ENCODE measurements around the gene NCOR1.
"Not testable (repeated sequence)": the region's sequence is repeated elsewhere in the genome, so short reads cannot be mapped to it uniquely, and the experiment has no call there.

The NCOR1 gene

GRCh38 chr17:16215965-16216316 is 607 bp upstream of the NCOR1 start:
- in situ Hi-C loops (cut with MboI; ENCODE audit: low sequenced_read_pairs): no loop called here

DNA sequence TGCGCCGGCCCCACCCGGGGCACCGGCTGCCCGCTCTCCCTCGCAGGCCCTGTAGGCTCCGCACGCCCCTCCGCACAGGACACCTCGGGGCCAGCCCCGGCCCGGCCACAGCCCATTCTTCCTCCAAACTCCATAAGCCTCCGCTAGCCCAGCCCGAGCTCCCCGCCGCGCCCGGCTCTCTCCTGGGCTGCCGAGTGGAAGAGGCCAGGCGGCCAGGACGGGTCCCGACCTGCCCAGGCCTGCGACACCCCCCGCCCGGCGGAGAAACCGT is 397 bp downstream of the NCOR1 start:
- in situ Hi-C loops (cut with MboI; ENCODE audit: low sequenced_read_pairs): no loop called here

- in situ Hi-C loops (cut with MboI; ENCODE audit: low sequenced_read_pairs): no loop called here
Measured at GRCh38 chr17:16214190-16215001, 938 bp downstream of the NCOR1 start.

DNA sequence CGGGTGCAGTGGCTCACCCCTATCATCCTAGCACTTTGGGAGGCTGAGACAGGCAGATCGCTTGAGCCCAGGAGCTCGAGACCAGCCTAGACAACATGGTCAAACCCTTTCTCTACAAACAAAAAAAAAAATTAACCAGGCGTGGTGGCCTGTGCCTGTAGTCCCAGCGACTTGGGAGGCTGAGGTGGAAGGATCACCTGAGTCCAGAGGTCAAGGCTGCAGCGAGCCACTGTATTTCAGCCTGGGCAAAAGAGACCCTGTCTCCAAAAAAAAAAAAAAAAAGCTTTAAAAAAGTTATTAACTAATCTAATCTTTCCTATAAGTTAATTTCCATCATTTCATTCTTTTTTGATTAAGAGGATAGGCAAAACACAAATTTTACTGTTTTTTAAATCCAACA is 2.5 kb downstream of the NCOR1 start:
- in situ Hi-C loops (cut with MboI; ENCODE audit: low sequenced_read_pairs): no loop called here

DNA sequence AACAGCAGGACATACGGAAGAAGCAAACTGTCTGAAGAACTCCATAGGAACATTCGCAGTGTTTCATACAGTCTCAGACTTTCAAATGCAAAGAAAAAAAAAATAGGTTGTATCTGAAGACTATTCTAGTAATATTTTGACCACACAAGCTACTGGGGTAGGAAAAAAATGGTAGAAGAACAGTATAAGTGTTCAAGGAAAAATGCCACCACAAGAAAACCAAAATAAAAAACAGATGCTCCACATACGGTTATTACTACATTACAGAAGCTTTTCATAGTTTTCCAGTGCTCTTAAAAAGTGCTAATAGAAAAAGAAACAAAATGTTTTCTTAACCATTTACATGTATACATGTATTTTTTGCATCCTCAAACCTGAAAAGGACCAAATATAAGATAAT is 3.7 kb downstream of the NCOR1 start:
- in situ Hi-C loops (cut with MboI; ENCODE audit: low sequenced_read_pairs): no loop called here

DNA sequence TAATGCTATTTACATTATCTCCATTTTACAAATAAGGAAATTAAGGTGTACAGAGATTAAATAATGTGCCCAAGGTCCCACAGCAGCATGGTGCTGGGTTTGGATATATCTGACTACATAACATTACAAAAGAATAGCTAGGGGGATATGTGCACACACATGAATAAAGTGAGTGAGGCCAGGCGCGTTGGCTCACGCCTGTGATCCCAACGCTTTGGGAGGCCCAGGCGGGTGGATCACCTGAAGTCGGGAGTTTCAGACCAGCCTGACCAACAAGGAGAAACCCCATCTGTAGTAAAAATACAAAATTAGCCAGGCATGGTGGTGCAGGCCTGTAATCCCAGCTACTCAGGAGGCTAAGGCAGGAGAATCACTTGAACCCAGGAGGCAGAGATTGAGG is 10.6 kb downstream of the NCOR1 start:
- in situ Hi-C loops (cut with MboI; ENCODE audit: low sequenced_read_pairs): not testable (repeated sequence)

DNA sequence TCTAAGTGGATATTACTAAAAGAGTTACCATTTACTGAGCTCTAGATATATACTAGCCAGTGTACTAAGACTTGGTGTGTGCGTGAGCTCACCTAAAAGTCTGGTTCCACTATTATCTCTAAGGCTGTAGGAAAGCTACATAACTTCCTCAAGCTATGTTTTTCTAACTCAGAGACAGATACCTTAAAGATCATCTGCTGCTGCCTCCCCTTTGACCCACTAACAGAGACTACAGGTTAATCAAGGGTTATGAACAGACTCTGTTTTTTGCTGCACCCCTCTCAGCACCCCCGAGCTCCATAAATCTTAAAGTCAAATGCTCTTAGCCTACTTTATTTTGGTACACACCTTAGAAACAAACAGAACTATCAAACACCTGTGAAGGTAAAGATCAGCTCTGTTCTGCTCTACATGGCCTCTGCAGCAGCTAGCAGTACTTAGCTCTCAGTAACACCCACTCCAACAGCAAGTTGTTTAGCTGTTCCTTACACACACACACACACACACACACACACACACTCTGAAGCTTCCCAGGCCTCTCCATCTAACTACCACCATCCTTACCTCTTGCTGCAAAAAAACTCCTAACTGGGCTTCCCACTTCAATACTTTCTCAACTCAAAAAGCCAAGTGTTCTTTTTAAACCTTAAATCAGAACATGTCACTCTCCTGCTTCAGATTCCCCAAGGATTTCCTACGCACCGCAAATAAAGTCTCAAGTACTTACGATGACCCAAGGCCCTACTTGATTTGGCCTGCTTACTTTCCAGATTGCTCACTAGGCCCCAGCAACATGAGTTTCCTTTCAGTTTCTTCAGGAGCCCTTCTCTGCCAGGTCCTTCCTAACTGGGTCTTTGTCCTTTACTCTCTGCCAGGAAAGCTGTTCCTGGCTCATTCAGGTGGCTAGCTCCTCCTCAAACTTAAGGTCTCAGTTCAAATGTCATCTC is 12.5 kb downstream of the NCOR1 start:
- in situ Hi-C loops (cut with MboI; ENCODE audit: low sequenced_read_pairs): not testable (repeated sequence)

DNA sequence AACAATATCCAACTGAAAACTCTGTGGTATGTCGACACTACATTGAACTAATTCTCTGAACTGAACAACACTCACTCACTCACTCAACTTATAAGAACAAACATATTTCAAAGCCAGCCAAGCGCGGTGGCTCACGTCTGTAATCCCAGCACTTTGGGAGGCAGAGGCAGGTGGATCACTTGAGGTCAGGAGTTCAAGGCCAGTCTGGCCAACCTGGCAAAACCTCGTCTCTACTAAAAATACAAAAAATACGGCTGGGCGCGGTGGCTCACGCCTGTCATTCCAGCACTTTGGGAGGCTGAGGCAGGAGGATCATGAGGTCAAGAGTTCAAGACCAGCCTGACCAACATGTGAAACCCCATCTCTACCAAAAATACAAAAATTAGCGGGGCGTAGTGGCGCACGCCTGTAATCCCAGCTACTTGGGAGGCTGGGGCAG is 13.6 kb downstream of the NCOR1 start:
- in situ Hi-C loops (cut with MboI; ENCODE audit: low sequenced_read_pairs): not testable (repeated sequence)

GRCh38 chr17:16199093-16199492 is 16.2 kb downstream of the NCOR1 start:
- in situ Hi-C loops (cut with MboI; ENCODE audit: low sequenced_read_pairs): no loop called here

DNA sequence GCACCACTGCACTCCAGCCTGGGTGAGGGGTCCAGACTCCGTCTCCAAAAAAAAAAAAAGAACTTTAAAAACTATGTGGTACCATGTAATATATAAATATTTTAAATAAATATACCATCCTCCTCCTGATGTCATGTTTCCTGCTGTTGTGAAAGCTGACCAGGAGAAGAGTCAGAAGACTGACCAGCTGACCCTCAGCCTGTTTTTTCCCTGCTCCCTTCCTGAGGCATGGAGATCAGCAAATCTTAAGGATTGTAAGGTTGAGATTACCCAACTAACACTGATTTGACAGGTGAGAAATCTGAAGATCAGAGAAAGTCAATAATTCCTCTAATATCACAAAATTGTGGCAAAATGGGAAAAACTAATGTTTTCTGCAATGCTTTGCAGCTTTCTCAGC is 18.1 kb downstream of the NCOR1 start:
- in situ Hi-C loops (cut with MboI; ENCODE audit: low sequenced_read_pairs): no loop called here

GRCh38 chr17:16194307-16194835 is 21.0 kb downstream of the NCOR1 start:
- in situ Hi-C loops (cut with MboI; ENCODE audit: low sequenced_read_pairs): not testable (repeated sequence)

DNA sequence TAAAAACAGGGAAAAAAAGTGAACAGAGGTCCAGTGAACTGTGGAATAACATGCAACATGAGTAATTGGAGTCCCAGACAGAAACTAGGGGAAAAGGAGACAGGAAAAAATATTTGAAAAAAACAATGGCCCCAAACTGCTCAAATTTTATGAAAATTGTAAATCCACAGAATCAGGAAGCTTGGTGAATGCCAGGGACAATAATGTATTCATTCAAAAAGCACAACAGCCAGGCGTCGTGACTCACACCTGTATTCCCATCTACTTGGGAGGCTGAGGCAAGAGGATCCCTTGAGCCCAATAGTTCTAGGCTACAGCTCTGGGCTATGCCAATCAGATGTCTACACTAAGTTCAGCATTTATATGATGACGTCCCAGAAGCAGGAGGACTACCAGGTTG is 23.7 kb downstream of the NCOR1 start:
- in situ Hi-C loops (cut with MboI; ENCODE audit: low sequenced_read_pairs): no loop called here

DNA sequence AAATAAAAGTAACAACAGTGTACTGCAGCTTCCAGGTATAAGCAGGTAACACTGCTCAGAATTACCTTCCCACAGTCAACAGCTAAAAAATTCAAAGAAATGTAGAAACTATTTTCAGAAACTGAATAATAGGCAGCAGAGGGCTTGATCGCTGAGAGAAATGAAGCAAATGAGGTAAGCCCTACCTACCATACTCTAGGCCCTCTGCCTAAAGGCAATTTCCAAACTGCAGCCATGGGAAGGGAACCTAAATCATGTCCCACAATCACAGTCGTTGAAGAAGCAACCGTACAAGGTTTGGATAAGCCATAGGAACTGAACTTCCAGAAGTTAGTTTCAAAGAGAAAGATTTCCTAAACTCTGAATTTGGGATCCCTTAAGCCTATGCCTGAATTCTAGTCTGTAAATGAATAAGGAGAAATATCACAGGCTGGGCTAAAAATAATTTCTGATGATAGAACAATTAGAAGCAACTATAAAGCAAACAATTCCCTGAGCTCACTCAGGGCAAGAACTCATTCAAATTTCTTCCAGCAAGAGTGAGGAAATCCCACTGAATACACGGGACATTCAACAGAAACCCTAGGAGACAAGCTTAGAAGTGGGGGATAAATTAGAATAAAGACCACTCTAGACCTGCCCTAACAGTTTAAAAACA is 24.5 kb downstream of the NCOR1 start:
- in situ Hi-C loops (cut with MboI; ENCODE audit: low sequenced_read_pairs): no loop called here

GRCh38 chr17:16189791-16190348 is 25.5 kb downstream of the NCOR1 start:
- in situ Hi-C loops (cut with MboI; ENCODE audit: low sequenced_read_pairs): no loop called here

DNA sequence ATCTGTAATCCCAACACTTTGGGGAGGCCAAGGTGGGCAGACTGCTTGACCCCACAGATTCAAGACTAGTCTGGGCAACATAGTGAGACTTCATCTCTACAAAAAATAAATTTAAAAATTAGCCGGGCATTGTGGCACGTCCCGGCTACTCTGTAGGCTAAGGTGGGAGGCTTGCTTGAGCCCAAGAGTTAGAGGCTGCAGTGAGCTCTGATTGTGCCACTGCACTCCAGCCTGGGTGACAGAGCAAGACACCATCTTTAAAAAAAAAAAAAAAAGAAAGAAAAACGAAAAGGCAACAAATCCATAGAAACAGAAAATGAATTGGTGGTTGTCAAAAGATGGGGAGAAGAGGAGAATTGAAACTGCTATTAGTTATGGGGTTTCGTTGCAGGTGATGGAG is 27.7 kb downstream of the NCOR1 start:
- in situ Hi-C loops (cut with MboI; ENCODE audit: low sequenced_read_pairs): no loop called here

DNA sequence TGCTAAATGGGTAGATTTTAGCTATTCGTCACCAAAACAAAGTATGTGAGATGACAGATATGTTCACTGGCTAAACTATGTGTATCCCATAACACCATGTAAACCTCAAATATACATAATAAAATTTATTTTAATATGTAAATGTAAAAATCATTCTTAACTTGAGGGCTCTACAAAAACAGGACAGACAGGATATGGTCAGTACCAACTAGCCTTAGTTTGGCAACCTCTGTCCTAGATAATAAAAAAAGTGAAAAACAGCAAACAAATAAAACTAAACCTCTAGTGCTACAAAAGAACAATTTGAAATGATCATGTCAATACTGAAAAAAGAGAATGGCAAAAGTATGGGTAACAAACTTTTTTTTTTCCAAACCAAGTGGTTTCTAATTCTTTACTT is 33.8 kb downstream of the NCOR1 start:
- in situ Hi-C loops (cut with MboI; ENCODE audit: low sequenced_read_pairs): no loop called here

GRCh38 chr17:16178836-16179235 is 36.5 kb downstream of the NCOR1 start:
- in situ Hi-C loops (cut with MboI; ENCODE audit: low sequenced_read_pairs): no loop called here

DNA sequence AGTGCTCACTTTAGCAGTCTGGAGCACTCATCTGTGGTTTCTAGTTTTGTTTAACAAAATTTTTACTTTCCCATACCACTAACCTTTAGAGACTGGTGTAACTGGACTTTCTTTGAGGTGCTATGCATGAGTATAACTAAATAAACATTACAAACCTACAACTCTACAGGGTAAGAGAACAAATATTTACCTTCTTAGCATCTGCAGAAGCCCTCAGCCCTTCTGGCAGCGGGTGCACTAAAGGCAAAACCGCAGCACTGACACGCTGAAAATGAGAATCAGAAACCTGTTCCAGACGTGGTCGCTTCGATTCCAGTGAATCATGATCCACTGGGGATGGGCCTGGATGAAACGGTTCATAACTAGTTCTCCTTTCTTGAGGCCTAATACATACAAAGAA is 43.7 kb downstream of the NCOR1 start:
- in situ Hi-C loops (cut with MboI; ENCODE audit: low sequenced_read_pairs): no loop called here

DNA sequence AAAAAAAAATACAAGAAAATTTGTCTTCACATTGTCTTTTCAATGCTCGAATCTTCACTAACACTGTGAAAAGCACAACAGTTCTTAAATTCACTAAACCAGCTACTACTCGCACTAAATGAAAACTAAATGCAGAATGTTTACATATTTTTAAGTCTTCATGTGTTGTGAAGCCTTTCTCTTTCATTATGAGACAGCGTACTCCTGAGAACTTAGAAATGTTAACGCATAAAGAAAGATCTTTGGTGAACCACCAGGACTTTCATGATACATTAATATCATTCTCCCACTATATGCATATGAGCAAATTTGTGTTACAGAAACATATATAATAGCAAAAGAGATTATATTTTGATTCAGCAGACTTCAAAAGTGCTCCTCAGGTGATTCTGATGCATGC is 48.6 kb downstream of the NCOR1 start:
- in situ Hi-C loops (cut with MboI; ENCODE audit: low sequenced_read_pairs): not testable (repeated sequence)

- in situ Hi-C loops (cut with MboI; ENCODE audit: low sequenced_read_pairs): no loop called here
Measured at GRCh38 chr17:16158714-16159113, 56.6 kb downstream of the NCOR1 start.

GRCh38 chr17:16155536-16155935 is 59.8 kb downstream of the NCOR1 start:
- in situ Hi-C loops (cut with MboI; ENCODE audit: low sequenced_read_pairs): no loop called here
